HepG2 (cell line): ENCODE results near the gene GLRX2. TPM values are rescaled to one million over a fixed set of nuclear protein-coding genes. Genes with fewer than 3 reads are reported as not detected.

Experiments used
- ATAC-seq: fragments of 200-7000 bp; cut with Tn5 transposase; 3 replicates; pipeline ENCODE4 v1.9.1; 2020; ENCODE audit warnings: mild to moderate bottlenecking, moderate library complexity
- Bru-seq: library from RNA; stranded (reverse); fragments of 400-500 nt; gene quantifications from one replicate; lab custom pipeline; 2021; lab: Mats Ljungman, UMichigan
- BruChase-seq, 2 experiments: library from RNA; stranded (reverse); fragments of 400-500 nt; gene quantifications; one replicate each; lab custom pipeline; 2021; lab: Mats Ljungman, UMichigan
- BruUV-seq: library from RNA; stranded (reverse); fragments of 400-500 nt; replicated peaks from 2 replicates; lab custom pipeline; 2021; lab: Mats Ljungman, UMichigan
- CTCF ChIA-PET: fragments of 300-600 bp; formaldehyde crosslinking; extraction: SDS; loops from one replicate; lab custom pipeline; 2021; ENCODE audit warnings: low total read pairs, inconsistent platforms, low intra/inter-chr PET ratio; lab: Yijun Ruan, JAX
- POLR2A ChIA-PET: fragments of 350-600 bp; sonication (Branson Sonifier 250); formaldehyde crosslinking; loops from one replicate; lab custom pipeline; 2020; ENCODE audit warnings: antibody characterized with exemption, inconsistent platforms; lab: Yijun Ruan, JAX
- DNase-seq: peaks from one replicate; pipeline ENCODE4 v3.0.0-alpha.2; 2015; ENCODE audit warnings: low spot score
- FAIRE-seq: peaks from 3 replicates; lab custom pipeline; 2011; peaks lifted over from hg19 to GRCh38; lab: Jason Lieb, UNC
- H2AFZ ChIP-seq: one replicate; pipeline ENCODE4 v1.6.1; 2011; ENCODE audit warnings: low read length, inconsistent platforms
- H3K27ac ChIP-seq: fragments of 300-600 bp; 3 replicates; pipeline ENCODE4 v1.8.0; 2011; ENCODE audit warnings: mixed run types, mild to moderate bottlenecking, mixed read lengths, low read length, inconsistent platforms; ENCODE audit not compliant: insufficient read depth; ENCODE audit errors: extremely low read length
- H3K27me3 ChIP-seq, 2 experiments: fragments of 200-600 bp in 1 of 2; 2 replicates in 1 of 2; 3 replicates in 1 of 2; pipeline versions ENCODE4 v1.6.0 to v1.8.0; 2011; ENCODE audit warnings: low read length in 2 of 2, mild to moderate bottlenecking in 2 of 2, moderate library complexity in 2 of 2, inconsistent platforms in 1 of 2; ENCODE audit not compliant: insufficient read depth in 2 of 2, control insufficient read depth in 1 of 2
- H3K36me3 ChIP-seq, 2 experiments: fragments of 200-600 bp in 1 of 2; replicated peaks in 1 of 2; 2 replicates in 1 of 2; 3 replicates in 1 of 2; pipeline versions ENCODE4 v1.5.1 to v1.8.0; 2011; ENCODE audit warnings: low read length in 2 of 2, inconsistent platforms in 1 of 2; ENCODE audit not compliant: insufficient read depth in 2 of 2, control insufficient read depth in 1 of 2
- H3K4me1 ChIP-seq: 2 replicates; pipeline ENCODE4 v1.5.1; 2012; ENCODE audit warnings: low read length, inconsistent platforms; ENCODE audit not compliant: insufficient read depth
- H3K4me2 ChIP-seq: 2 replicates; pipeline ENCODE4 v1.6.0; 2011; ENCODE audit warnings: low read depth, low read length, inconsistent platforms
- H3K4me3 ChIP-seq, 3 experiments: fragments of 200-600 bp in 1 of 3; sonication (generic), shearing (Covaris generic) in 1 of 3; replicated peaks in 1 of 3; 2 replicates each; pipeline ENCODE4 v1.5.1; 2011 to 2016; ENCODE audit warnings: low read length in 3 of 3, inconsistent platforms in 2 of 3, low read depth in 2 of 3, mild to moderate bottlenecking in 2 of 3, control low read depth in 1 of 3, mixed read lengths in 1 of 3; ENCODE audit not compliant: insufficient read depth in 1 of 3
- H3K79me2 ChIP-seq: one replicate; pipeline ENCODE4 v1.6.1; 2011; ENCODE audit warnings: low read length, inconsistent platforms; ENCODE audit not compliant: insufficient read depth
- H3K9ac ChIP-seq: 2 replicates; pipeline ENCODE4 v1.6.0; 2011; ENCODE audit warnings: mild to moderate bottlenecking, low read depth, low read length, inconsistent platforms; ENCODE audit not compliant: insufficient read depth
- H3K9me3 ChIP-seq: 2 replicates; pipeline ENCODE4 v1.5.1; 2012; ENCODE audit warnings: mild to moderate bottlenecking, low read length
- H4K20me1 ChIP-seq: 2 replicates; pipeline ENCODE4 v1.6.0; 2011; ENCODE audit warnings: inconsistent platforms, mild to moderate bottlenecking, low read length, moderate library complexity; ENCODE audit not compliant: insufficient read depth
- BHLHE40 ChIP-seq: IDR thresholded peaks from 2 replicates; pipeline ENCODE4 v1.6.1; 2011; ENCODE audit warnings: low read length, improper control_type of control experiment
- KMT2A ChIP-seq: sonication (generic); formaldehyde crosslinking; IDR thresholded peaks from 2 replicates; pipeline ENCODE4 v1.4.0; 2020; ENCODE audit warnings: missing genetic modification reagents
- PHF8 ChIP-seq: sonication (generic); formaldehyde crosslinking; IDR thresholded peaks from 2 replicates; pipeline ENCODE4 v1.5.0; 2020; ENCODE audit warnings: missing genetic modification reagents
- USF2 ChIP-seq, 2 experiments: sonication (generic) in 1 of 2; formaldehyde crosslinking in 1 of 2; IDR thresholded peaks; 2 replicates each; pipeline versions ENCODE4 v1.5.1 to v1.6.1; 2011 to 2020; ENCODE audit warnings: borderline replicate concordance in 1 of 2, low read depth in 1 of 2, low read length in 1 of 2, mild to moderate bottlenecking in 1 of 2, missing genetic modification reagents in 1 of 2, moderate library complexity in 1 of 2
- YEATS2 ChIP-seq: sonication (generic); formaldehyde crosslinking; IDR thresholded peaks from 2 replicates; pipeline ENCODE4 v1.4.0; 2020; ENCODE audit warnings: missing genetic modification reagents, borderline replicate concordance
- ZNF687 ChIP-seq: sonication (generic); formaldehyde crosslinking; IDR thresholded peaks from 2 replicates; pipeline ENCODE4 v1.5.1; 2020; ENCODE audit warnings: mild to moderate bottlenecking, missing genetic modification reagents, moderate library complexity
- ZNF879 ChIP-seq: sonication (generic); formaldehyde crosslinking; IDR thresholded peaks from 2 replicates; pipeline ENCODE4 v1.8.1; 2023; ENCODE audit warnings: missing genetic modification reagents
- WGBS: methylation state at CpG from one replicate; pipeline ENCODE4 v1.1.6; 2017; ENCODE audit warnings: low lambda C conversion rate; 5-methylcytosine and 5-hydroxymethylcytosine counted together
- in situ Hi-C: cut with HindIII; loops from 2 replicates; pipeline ENCODE4 v1.10.0; 2017; ENCODE audit warnings: low pct_unique_long_range_greater_than_20kb; ENCODE audit not compliant: extremely low pct_ligation_motif_present
- intact Hi-C: fragments of 100-400 bp; cut with micrococcal nuclease; formaldehyde crosslinking; loops from one replicate; pipeline ENCODE4 v1.10.0; 2022; ENCODE audit not compliant: unreplicated experiment
- long read RNA-seq, 2 experiments: library from RNA in 1 of 2; library from polyadenylated mRNA in 1 of 2; stranded (forward) in 1 of 2; unstranded in 1 of 2; transcript quantifications; one replicate each; pipeline ENCODE4 v2.0.0, GENCODE V29; 2019 to 2022
- polyA minus RNA-seq, 3 experiments: library from RNA; depleted of rRNA, polyadenylated mRNA; stranded (reverse); fragments of >200 nt; gene quantifications; 2 replicates each; pipeline ENCODE4 v1.2.3, GENCODE V29; 2011; ENCODE audit warnings: low replicate concordance in 1 of 3
- polyA plus RNA-seq, 8 experiments: library from polyadenylated mRNA; depleted of rRNA in 3 of 8; stranded (reverse) in 7 of 8; unstranded in 1 of 8; fragments of >200 nt; fragmentation: Illumina TruSeq in 4 of 8; extraction: Trizol in 4 of 8; gene quantifications; 2 replicates each; pipeline versions ENCODE4 v1.2.1 to v1.2.3, GENCODE V29; 2011 to 2016; ENCODE audit warnings: low read depth in 4 of 8, missing spikeins in 1 of 8, mixed read lengths in 1 of 8; ENCODE audit not compliant: insufficient read depth in 1 of 8
- total RNA-seq, 5 experiments: library from RNA; depleted of rRNA; stranded (reverse); fragments of >200 nt; fragmentation: Illumina TruSeq; extraction: Trizol; gene quantifications; 2 replicates each; pipeline ENCODE4 v1.2.3, GENCODE V29; 2016; ENCODE audit warnings: low read depth in 1 of 5

Gene GLRX2, protein sequence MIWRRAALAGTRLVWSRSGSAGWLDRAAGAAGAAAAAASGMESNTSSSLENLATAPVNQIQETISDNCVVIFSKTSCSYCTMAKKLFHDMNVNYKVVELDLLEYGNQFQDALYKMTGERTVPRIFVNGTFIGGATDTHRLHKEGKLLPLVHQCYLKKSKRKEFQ
- total RNA-seq (2016; rRNA removed; fragmentation: Illumina TruSeq; extraction: Trizol), result 39.0 and 42.1 TPM in 2 replicates
- 15.2 and 15.4 TPM in 2 replicates for total RNA-seq (2016; cell fraction: cytosol; rRNA removed; fragmentation: Illumina TruSeq; extraction: Trizol; ENCODE audit: low read depth)
- total RNA-seq (2016; cell fraction: insoluble cytoplasmic fraction; rRNA removed; fragmentation: Illumina TruSeq; extraction: Trizol), result 37.3 and 45.3 TPM in 2 replicates
- total RNA-seq (2016; cell fraction: membrane; rRNA removed; fragmentation: Illumina TruSeq; extraction: Trizol), result 16.0 and 16.3 TPM in 2 replicates
- 14.4 and 15.4 TPM in 2 replicates for total RNA-seq (2016; cell fraction: nucleus; rRNA removed; fragmentation: Illumina TruSeq; extraction: Trizol)
- 11.8 and 11.9 TPM in 2 replicates for polyA plus RNA-seq (2011; rRNA removed)
- 7.4 and 10.8 TPM in 2 replicates for polyA plus RNA-seq (2011; cell fraction: cytosol; rRNA removed)
- 2.3 and 3.1 TPM in 2 replicates for polyA plus RNA-seq (2011; cell fraction: nucleus; rRNA removed)
- polyA plus RNA-seq (2012), result 13.8 and 16.5 TPM in 2 replicates
- 14.1 and 15.6 TPM in 2 replicates for polyA plus RNA-seq (2016; cell fraction: cytosol; fragmentation: Illumina TruSeq; extraction: Trizol; ENCODE audit: low read depth)
- polyA plus RNA-seq (2016; cell fraction: insoluble cytoplasmic fraction; fragmentation: Illumina TruSeq; extraction: Trizol; ENCODE audit: low read depth), result 44.7 and 48.7 TPM in 2 replicates
- 15.5 and 17.5 TPM in 2 replicates for polyA plus RNA-seq (2016; cell fraction: membrane; fragmentation: Illumina TruSeq; extraction: Trizol; ENCODE audit: low read depth)
- 24.2 and 30.9 TPM in 2 replicates for polyA plus RNA-seq (2016; cell fraction: nucleus; fragmentation: Illumina TruSeq; extraction: Trizol; ENCODE audit: insufficient read depth, low read depth)
- 1.8 and 2.8 TPM in 2 replicates for polyA minus RNA-seq (2011; rRNA and poly(A)+ RNA removed; ENCODE audit: low replicate concordance)
- polyA minus RNA-seq (2011; cell fraction: cytosol; rRNA and poly(A)+ RNA removed), result 2.9 and 3.5 TPM in 2 replicates
- 6.4 and 7.1 TPM in 2 replicates for polyA minus RNA-seq (2011; cell fraction: nucleus; rRNA and poly(A)+ RNA removed)
- percentile 82 among the genes with signal in this experiment for Bru-seq, nascent RNA
- percentile 76 among the genes with signal in this experiment for BruChase-seq, experiment 1, labeled RNA remaining after a 6-hour chase
- percentile 71 among the genes with signal in this experiment for BruChase-seq, experiment 2, labeled RNA remaining after a 2-hour chase
- long read RNA-seq, experiment 1, transcript GLRX2-201 (4 exons, 701 nt), result major isoform, 40 of 47 reads
- long read RNA-seq, experiment 1, partial matches to known transcripts, result 1 of 47 reads
- long read RNA-seq, experiment 1, other reads (novel, unspliced or antisense), result 6 of 47 reads
- long read RNA-seq, experiment 2, transcript GLRX2-201 (4 exons, 701 nt), result major isoform, 58 of 75 reads
- long read RNA-seq, experiment 2, partial matches to known transcripts, result 3 of 75 reads
- long read RNA-seq, experiment 2, other reads (novel, unspliced or antisense), result 14 of 75 reads

DNA sequence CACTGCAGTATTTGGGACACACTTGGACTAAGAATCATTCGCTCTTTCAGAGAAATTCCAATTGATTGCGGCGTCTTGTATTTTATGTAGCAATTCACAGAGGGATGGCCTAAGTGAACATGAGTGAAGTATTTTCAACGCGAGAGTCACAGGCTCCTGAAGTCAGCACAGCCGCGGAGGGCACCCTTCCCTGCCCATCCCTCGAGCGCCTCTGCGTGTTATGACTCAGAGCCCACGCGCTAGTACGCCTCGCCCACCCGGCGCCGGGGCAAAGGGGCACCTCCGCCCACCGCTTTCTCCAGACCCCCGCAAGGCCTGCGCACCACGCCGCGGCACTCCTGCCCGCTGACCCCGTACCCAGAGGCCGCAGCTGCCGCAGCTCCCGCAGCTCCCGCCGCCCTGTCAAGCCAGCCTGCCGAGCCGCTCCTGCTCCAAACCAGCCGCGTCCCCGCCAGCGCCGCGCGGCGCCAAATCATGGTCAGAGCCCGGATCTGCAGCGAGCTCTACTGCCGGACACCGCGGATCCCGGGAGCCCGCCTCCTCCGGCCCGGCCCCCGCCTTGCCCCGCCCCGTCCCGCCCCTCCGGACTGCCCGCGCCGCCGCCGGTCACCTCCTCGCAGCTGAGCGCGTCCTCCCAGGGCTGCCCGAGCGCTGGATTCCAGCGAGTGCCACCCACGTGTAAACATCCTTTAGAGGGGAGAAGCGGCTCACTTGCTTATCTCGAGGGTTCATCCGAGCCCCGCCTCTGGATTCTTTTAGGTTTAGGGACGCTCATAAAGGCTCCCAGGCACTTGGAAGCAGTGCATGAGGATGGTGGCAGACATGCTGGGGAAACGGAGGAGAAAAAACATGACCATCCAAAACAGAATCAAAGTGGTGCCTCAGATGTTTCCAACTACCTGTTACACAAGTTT, at the start of gene GLRX2:
GLRX2 (minus strand) TSS at position 508 of the 914 bp plus-strand sequence; CDS start at position 476, 32 bp downstream.
- intact Hi-C loops, result loop anchor here (1.0 kb wide), 2 partner anchors 17 to 45 kb away; partner anchors contain the start of gene CDC73
- TF ChIP-seq USF2 (IDR thresholded peaks at IDR 0.05; ENCODE audit: low read depth, low read length) (no peak), USF2 (CRISPR knock-in tag; IDR thresholded peaks at IDR 0.05; ENCODE audit: borderline replicate concordance) (no peak; the same call in 1 of the 2 replicates), KMT2A (CRISPR knock-in tag) (peak; percentile 62; the same call in 1 of the 2 replicates), YEATS2 (peak; percentile 53; the same call in 1 of the 2 replicates), ZNF687 (CRISPR knock-in tag) (peak; percentile 92), BHLHE40 (no peak), PHF8 (CRISPR knock-in tag) (peak; percentile 82), ZNF879 (0 out of 2 replicates have a peak, but pooled peaks have one; percentile 45)

More for the DNA sequence above, at the start of gene GLRX2:
- ChIA-PET CTCF (interaction anchor here (1.3 kb wide), 2 partner anchors 16 to 17 kb away, joined by 4 to 7 read pairs; partner anchors contain the start of gene CDC73), POLR2A (interaction anchor here (0.5 to 2.9 kb wide), 6 partner anchors 11 to 403 kb away, joined by 3 to 31 read pairs (median 12); partner anchors contain the start of genes CDC73, RO60 and UCHL5)
- BruUV-seq, result no TSS peak
- under 1% methylated on average over 14 of the region's 73 CpGs for WGBS
- peaks cover 2 to 5% of the 10 kb centered on the region in 2 experiments; a peak in 3 of 5 replicates for H3K36me3 ChIP-seq
- peak within 1 kb of the TSS; percentile 84 for H3K4me2 ChIP-seq
- ATAC-seq (peak; percentile 96), DNase-seq (peak; percentile 66), FAIRE-seq (no peak)
- peak within 1 kb of the TSS; percentile 70 to 93 (median 82) for H3K4me3 ChIP-seq
- H3K27me3 ChIP-seq, result no peaks in the 10 kb centered on the region; a peak in 1 of 5 replicates
- no peaks in the 10 kb centered on the region for H3K9me3 ChIP-seq
- peaks cover 56% of the 10 kb centered on the region for H3K4me1 ChIP-seq
- in situ Hi-C loops, result no loop called here
- no peaks in the 10 kb centered on the region for H4K20me1 ChIP-seq
- peak within 1 kb of the TSS; percentile 78 for H3K9ac ChIP-seq
- H3K27ac ChIP-seq, result peak within 1 kb of the TSS; percentile 89
- peaks cover 31% of the 10 kb centered on the region for H3K79me2 ChIP-seq
- H2AFZ ChIP-seq, result peak within 1 kb of the TSS; percentile 76
